HEK293 (cell line): ENCODE results near the gene FGF22.

Experiments
- OVOL3 ChIP-seq: fragments of 450-650 bp; formaldehyde crosslinking; IDR thresholded peaks from 2 replicates; pipeline ENCODE4 v1.5.1; 2016; ENCODE audit warnings: missing biosample characterization, missing genetic modification characterization
- ZBTB20 ChIP-seq: fragments of 450-650 bp; formaldehyde crosslinking; IDR thresholded peaks from 2 replicates; pipeline ENCODE4 v1.5.1; 2016; ENCODE audit warnings: missing biosample characterization, missing genetic modification characterization
- ZBTB21 ChIP-seq: fragments of 450-650 bp; formaldehyde crosslinking; IDR thresholded peaks from 2 replicates; pipeline ENCODE4 v1.5.1; 2017; ENCODE audit warnings: missing biosample characterization, missing genetic modification characterization
- ZNF473 ChIP-seq: fragments of 450-650 bp; formaldehyde crosslinking; IDR thresholded peaks from 2 replicates; pipeline ENCODE4 v1.5.1; 2017; ENCODE audit warnings: missing biosample characterization, missing genetic modification characterization
- ZNF48 ChIP-seq: fragments of 450-650 bp; formaldehyde crosslinking; IDR thresholded peaks from 2 replicates; pipeline ENCODE4 v1.5.1; 2016; ENCODE audit warnings: missing biosample characterization, missing genetic modification characterization
- ZNF521 ChIP-seq: fragments of 450-650 bp; formaldehyde crosslinking; IDR thresholded peaks from 2 replicates; pipeline ENCODE4 v1.5.1; 2017; ENCODE audit warnings: missing biosample characterization, mild to moderate bottlenecking, missing genetic modification characterization
- ZNF561 ChIP-seq: fragments of 450-650 bp; IDR thresholded peaks from 2 replicates; pipeline ENCODE4 v1.5.1; 2018; ENCODE audit warnings: missing biosample characterization, missing genetic modification characterization, borderline replicate concordance
- ZNF707 ChIP-seq: fragments of 450-650 bp; formaldehyde crosslinking; IDR thresholded peaks from 2 replicates; pipeline ENCODE4 v1.5.1; 2016; ENCODE audit warnings: missing biosample characterization, missing genetic modification characterization
- TF ChIP-seq, protein P1 (sequence below): fragments of 450-650 bp; formaldehyde crosslinking; IDR thresholded peaks from 2 replicates; pipeline ENCODE4 v1.5.1; 2016; ENCODE audit warnings: missing biosample characterization, missing genetic modification characterization
- TF ChIP-seq, protein P2 (sequence below): fragments of 450-650 bp; formaldehyde crosslinking; IDR thresholded peaks from 2 replicates; pipeline ENCODE4 v1.5.1; 2016; ENCODE audit warnings: missing biosample characterization, missing genetic modification characterization
- TF ChIP-seq, protein P3 (sequence below): fragments of 450-650 bp; formaldehyde crosslinking; IDR thresholded peaks from 2 replicates; pipeline ENCODE4 v1.5.1; 2016; ENCODE audit warnings: missing biosample characterization, missing genetic modification characterization
- TF ChIP-seq, protein P4 (sequence below): fragments of 450-650 bp; formaldehyde crosslinking; IDR thresholded peaks from 2 replicates; pipeline ENCODE4 v1.5.1; 2016; ENCODE audit warnings: missing biosample characterization, missing genetic modification characterization, borderline replicate concordance

DNA sequence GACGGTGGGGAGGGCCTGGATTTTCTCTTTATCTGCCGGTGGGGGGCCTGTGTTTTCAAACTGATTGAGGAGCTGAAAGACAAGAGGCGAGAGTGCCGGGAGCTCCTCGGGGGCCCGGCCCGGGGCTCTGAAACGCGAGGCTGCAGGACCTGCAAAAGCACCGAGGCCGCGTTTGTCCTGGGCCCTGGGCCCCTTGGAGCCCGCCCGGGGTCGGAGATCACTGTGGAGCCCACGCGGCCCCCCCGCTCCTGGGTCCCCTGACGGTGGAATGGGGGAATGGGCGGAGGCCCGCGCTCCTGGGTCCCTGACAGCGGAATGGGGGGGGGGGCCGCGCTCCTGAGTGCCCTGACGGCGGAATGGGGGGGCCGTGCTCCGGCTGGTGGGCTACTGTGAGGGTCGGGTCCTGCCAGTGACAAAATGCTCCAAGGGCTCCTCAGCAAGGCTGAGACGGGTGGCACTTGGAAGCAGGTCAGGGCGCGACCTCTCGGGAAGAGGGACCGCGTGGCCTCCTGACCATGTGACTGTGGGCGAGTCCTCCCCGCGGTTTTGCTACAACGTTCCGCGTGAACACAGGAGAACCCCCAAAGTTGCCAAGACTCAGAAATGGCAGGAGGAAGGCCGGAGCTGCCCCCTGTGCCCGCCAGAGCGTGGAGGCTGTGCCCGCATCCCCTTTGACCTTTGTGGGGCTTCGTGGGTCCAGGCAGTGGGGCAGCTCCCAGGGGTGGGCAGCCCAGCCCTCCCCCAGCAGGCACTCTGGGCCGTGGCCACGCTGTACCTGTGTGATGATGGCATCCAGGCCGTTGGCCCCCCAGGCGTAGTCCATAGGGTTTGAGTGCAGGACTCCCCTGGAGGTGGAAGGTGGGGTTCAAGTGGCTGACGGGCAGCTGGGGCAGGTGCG lies 9.5 kb downstream of the FGF22 start:
- TF ChIP-seq OVOL3 (tag by site-specific recombination): no peak
- TF ChIP-seq ZBTB21: no peak
- TF ChIP-seq, protein P1, sequence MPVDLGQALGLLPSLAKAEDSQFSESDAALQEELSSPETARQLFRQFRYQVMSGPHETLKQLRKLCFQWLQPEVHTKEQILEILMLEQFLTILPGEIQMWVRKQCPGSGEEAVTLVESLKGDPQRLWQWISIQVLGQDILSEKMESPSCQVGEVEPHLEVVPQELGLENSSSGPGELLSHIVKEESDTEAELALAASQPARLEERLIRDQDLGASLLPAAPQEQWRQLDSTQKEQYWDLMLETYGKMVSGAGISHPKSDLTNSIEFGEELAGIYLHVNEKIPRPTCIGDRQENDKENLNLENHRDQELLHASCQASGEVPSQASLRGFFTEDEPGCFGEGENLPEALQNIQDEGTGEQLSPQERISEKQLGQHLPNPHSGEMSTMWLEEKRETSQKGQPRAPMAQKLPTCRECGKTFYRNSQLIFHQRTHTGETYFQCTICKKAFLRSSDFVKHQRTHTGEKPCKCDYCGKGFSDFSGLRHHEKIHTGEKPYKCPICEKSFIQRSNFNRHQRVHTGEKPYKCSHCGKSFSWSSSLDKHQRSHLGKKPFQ (tag by site-specific recombination): no peak
- no peak for TF ChIP-seq ZNF561 (tag by site-specific recombination)
- no peak for TF ChIP-seq ZNF707
- TF ChIP-seq, protein P2, sequence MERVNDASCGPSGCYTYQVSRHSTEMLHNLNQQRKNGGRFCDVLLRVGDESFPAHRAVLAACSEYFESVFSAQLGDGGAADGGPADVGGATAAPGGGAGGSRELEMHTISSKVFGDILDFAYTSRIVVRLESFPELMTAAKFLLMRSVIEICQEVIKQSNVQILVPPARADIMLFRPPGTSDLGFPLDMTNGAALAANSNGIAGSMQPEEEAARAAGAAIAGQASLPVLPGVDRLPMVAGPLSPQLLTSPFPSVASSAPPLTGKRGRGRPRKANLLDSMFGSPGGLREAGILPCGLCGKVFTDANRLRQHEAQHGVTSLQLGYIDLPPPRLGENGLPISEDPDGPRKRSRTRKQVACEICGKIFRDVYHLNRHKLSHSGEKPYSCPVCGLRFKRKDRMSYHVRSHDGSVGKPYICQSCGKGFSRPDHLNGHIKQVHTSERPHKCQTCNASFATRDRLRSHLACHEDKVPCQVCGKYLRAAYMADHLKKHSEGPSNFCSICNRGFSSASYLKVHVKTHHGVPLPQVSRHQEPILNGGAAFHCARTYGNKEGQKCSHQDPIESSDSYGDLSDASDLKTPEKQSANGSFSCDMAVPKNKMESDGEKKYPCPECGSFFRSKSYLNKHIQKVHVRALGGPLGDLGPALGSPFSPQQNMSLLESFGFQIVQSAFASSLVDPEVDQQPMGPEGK (tag by site-specific recombination): no peak
- TF ChIP-seq ZNF48 (tag by site-specific recombination): no peak
- no peak for TF ChIP-seq ZBTB20 (tag by site-specific recombination)
- TF ChIP-seq, protein P3, sequence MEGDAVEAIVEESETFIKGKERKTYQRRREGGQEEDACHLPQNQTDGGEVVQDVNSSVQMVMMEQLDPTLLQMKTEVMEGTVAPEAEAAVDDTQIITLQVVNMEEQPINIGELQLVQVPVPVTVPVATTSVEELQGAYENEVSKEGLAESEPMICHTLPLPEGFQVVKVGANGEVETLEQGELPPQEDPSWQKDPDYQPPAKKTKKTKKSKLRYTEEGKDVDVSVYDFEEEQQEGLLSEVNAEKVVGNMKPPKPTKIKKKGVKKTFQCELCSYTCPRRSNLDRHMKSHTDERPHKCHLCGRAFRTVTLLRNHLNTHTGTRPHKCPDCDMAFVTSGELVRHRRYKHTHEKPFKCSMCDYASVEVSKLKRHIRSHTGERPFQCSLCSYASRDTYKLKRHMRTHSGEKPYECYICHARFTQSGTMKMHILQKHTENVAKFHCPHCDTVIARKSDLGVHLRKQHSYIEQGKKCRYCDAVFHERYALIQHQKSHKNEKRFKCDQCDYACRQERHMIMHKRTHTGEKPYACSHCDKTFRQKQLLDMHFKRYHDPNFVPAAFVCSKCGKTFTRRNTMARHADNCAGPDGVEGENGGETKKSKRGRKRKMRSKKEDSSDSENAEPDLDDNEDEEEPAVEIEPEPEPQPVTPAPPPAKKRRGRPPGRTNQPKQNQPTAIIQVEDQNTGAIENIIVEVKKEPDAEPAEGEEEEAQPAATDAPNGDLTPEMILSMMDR (tag by site-specific recombination): no peak
- TF ChIP-seq, protein P4, sequence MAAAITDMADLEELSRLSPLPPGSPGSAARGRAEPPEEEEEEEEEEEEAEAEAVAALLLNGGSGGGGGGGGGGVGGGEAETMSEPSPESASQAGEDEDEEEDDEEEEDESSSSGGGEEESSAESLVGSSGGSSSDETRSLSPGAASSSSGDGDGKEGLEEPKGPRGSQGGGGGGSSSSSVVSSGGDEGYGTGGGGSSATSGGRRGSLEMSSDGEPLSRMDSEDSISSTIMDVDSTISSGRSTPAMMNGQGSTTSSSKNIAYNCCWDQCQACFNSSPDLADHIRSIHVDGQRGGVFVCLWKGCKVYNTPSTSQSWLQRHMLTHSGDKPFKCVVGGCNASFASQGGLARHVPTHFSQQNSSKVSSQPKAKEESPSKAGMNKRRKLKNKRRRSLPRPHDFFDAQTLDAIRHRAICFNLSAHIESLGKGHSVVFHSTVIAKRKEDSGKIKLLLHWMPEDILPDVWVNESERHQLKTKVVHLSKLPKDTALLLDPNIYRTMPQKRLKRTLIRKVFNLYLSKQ (tag by site-specific recombination): no peak
- TF ChIP-seq ZNF521: no peak
- no peak for TF ChIP-seq ZNF473 (tag by site-specific recombination)
